IPS-15b (cell line): ENCODE results near the gene RASGRP2.
"Not testable (repeated sequence)": the region's sequence is repeated elsewhere in the genome, so short reads cannot be mapped to it uniquely, and the experiment has no call there.

Experiments
- H3K27me3 ChIP-seq: one replicate; pipeline ENCODE4 v1.6.1; 2013; ENCODE audit warnings: low read length; ENCODE audit not compliant: control insufficient read depth, insufficient read depth
- H3K36me3 ChIP-seq: one replicate; pipeline ENCODE4 v1.6.1; 2013; ENCODE audit warnings: low read length; ENCODE audit not compliant: control insufficient read depth, insufficient read depth
- H3K4me1 ChIP-seq: one replicate; pipeline ENCODE4 v1.6.1; 2013; ENCODE audit warnings: mild to moderate bottlenecking, low read length; ENCODE audit not compliant: control insufficient read depth, insufficient read depth
- H3K4me3 ChIP-seq: one replicate; pipeline ENCODE4 v1.5.1; 2013; ENCODE audit warnings: low read depth, low read length
- H3K9ac ChIP-seq: one replicate; pipeline ENCODE4 v1.6.1; 2013; ENCODE audit warnings: low read depth, mild to moderate bottlenecking, low read length
- H3K9me3 ChIP-seq: one replicate; pipeline ENCODE4 v1.6.1; 2013; ENCODE audit warnings: mild to moderate bottlenecking, low read length; ENCODE audit not compliant: control insufficient read depth, insufficient read depth

The RASGRP2 gene

GRCh38 chr11:64711138-64711955 is 32.6 kb downstream of the RASGRP2 start:
- Histone ChIP-seq H3K4me3 (peak overlapping the region; percentile 56), H3K9ac (peak overlapping the region; percentile 47), H3K27me3 (peaks cover 40% of the 10 kb centered on the region), H3K9me3 (no peaks in the 10 kb centered on the region), H3K36me3 (no peaks in the 10 kb centered on the region), H3K4me1 (peaks cover 26% of the 10 kb centered on the region)

GRCh38 chr11:64710418-64711137 is 33.4 kb downstream of the RASGRP2 start:
- Histone ChIP-seq H3K4me3 (peak overlapping the region; percentile 56), H3K9ac (peak overlapping the region; percentile 47), H3K36me3 (no peaks in the 10 kb centered on the region), H3K9me3 (no peaks in the 10 kb centered on the region), H3K27me3 (peaks cover 36% of the 10 kb centered on the region), H3K4me1 (peaks cover 26% of the 10 kb centered on the region)

GRCh38 chr11:64705501-64705900 is 38.4 kb downstream of the RASGRP2 start:
- H3K36me3 ChIP-seq, result no peaks in the 10 kb centered on the region
- H3K4me1 ChIP-seq, result peaks cover 7% of the 10 kb centered on the region
- H3K9ac ChIP-seq, result no peak overlapping the region
- peaks cover 2% of the 10 kb centered on the region for H3K27me3 ChIP-seq
- no peaks in the 10 kb centered on the region for H3K9me3 ChIP-seq
- no peak overlapping the region for H3K4me3 ChIP-seq

GRCh38 chr11:64703048-64703447 is 40.9 kb downstream of the RASGRP2 start:
- Histone ChIP-seq H3K4me3 (no peak overlapping the region), H3K27me3 (no peaks in the 10 kb centered on the region), H3K9me3 (no peaks in the 10 kb centered on the region), H3K9ac (no peak overlapping the region), H3K4me1 (no peaks in the 10 kb centered on the region), H3K36me3 (no peaks in the 10 kb centered on the region)

GRCh38 chr11:64701956-64702355 is 42.0 kb downstream of the RASGRP2 start:
- not testable (repeated sequence) for H3K4me1 ChIP-seq, H3K9ac ChIP-seq, H3K4me3 ChIP-seq, H3K27me3 ChIP-seq, H3K36me3 ChIP-seq, H3K9me3 ChIP-seq

- Histone ChIP-seq H3K27me3 (peaks cover 4% of the 10 kb centered on the region), H3K9me3 (no peaks in the 10 kb centered on the region), H3K4me1 (no peaks in the 10 kb centered on the region), H3K9ac (no peak overlapping the region), H3K36me3 (no peaks in the 10 kb centered on the region), H3K4me3 (no peak overlapping the region)
Measured at GRCh38 chr11:64698427-64698826, 45.5 kb downstream of the RASGRP2 start.

- no peaks in the 10 kb centered on the region for H3K9me3 ChIP-seq
- no peak overlapping the region for H3K9ac ChIP-seq
- no peaks in the 10 kb centered on the region for H3K36me3 ChIP-seq
- H3K4me3 ChIP-seq, result no peak overlapping the region
- H3K4me1 ChIP-seq, result no peaks in the 10 kb centered on the region
- peaks cover 4% of the 10 kb centered on the region for H3K27me3 ChIP-seq
Measured at GRCh38 chr11:64697663-64698375, 46.1 kb downstream of the RASGRP2 start.

- Histone ChIP-seq H3K27me3 (peaks cover 4% of the 10 kb centered on the region), H3K9me3 (no peaks in the 10 kb centered on the region), H3K4me1 (no peaks in the 10 kb centered on the region), H3K36me3 (no peaks in the 10 kb centered on the region), H3K4me3 (no peak overlapping the region), H3K9ac (no peak overlapping the region)
Measured at GRCh38 chr11:64696045-64696444, 47.9 kb downstream of the RASGRP2 start.

- Histone ChIP-seq H3K4me3 (no peak overlapping the region), H3K9ac (no peak overlapping the region), H3K27me3 (peaks cover 4% of the 10 kb centered on the region), H3K4me1 (no peaks in the 10 kb centered on the region), H3K36me3 (no peaks in the 10 kb centered on the region), H3K9me3 (no peaks in the 10 kb centered on the region)
Measured at GRCh38 chr11:64695548-64695947, 48.4 kb downstream of the RASGRP2 start.

- Histone ChIP-seq H3K27me3 (peaks cover 4% of the 10 kb centered on the region), H3K4me1 (no peaks in the 10 kb centered on the region), H3K9ac (no peak overlapping the region), H3K36me3 (no peaks in the 10 kb centered on the region), H3K9me3 (no peaks in the 10 kb centered on the region), H3K4me3 (no peak overlapping the region)
Measured at GRCh38 chr11:64694821-64695365, 49.0 kb downstream of the RASGRP2 start.

GRCh38 chr11:64694026-64694755 is 49.8 kb downstream of the RASGRP2 start:
- Histone ChIP-seq H3K27me3 (peaks cover 4% of the 10 kb centered on the region), H3K9me3 (no peaks in the 10 kb centered on the region), H3K9ac (no peak overlapping the region), H3K36me3 (no peaks in the 10 kb centered on the region), H3K4me1 (no peaks in the 10 kb centered on the region), H3K4me3 (no peak overlapping the region)
